HEK293 (cell line): ENCODE results near the gene ADGRD1.

Source experiments
- CTCF ChIA-PET: fragments of 350-600 bp; formaldehyde crosslinking; extraction: SDS; loops from one replicate; lab custom pipeline; 2021; ENCODE audit warnings: antibody characterized with exemption; lab: Yijun Ruan, JAX
- POLR2A ChIA-PET: fragments of 300-600 bp; formaldehyde crosslinking; extraction: SDS; loops from one replicate; lab custom pipeline; 2020; ENCODE audit warnings: antibody characterized with exemption, inconsistent platforms; lab: Yijun Ruan, JAX
- H3K27ac ChIP-seq: fragments of 200-500 bp; sonication (Bioruptor generic); 2 replicates; pipeline ENCODE4 v1.5.1; 2014; ENCODE audit warnings: low read depth, low read length, control low read depth, inconsistent platforms; ENCODE audit errors: extremely low read depth
- H3K36me3 ChIP-seq, 2 experiments: fragments of 200-500 bp in 1 of 2; sonication (Bioruptor generic) in 1 of 2; 1 replicate in 1 of 2; 2 replicates in 1 of 2; pipeline ENCODE4 v1.5.1; 2014 to 2017; ENCODE audit warnings: inconsistent platforms in 2 of 2, low read length in 2 of 2; ENCODE audit not compliant: control insufficient read depth in 2 of 2, insufficient read depth in 1 of 2
- H3K4me1 ChIP-seq: fragments of 200-500 bp; sonication (Bioruptor generic); 2 replicates; pipeline ENCODE4 v1.5.1; 2014; ENCODE audit warnings: mild to moderate bottlenecking, low read length, inconsistent platforms; ENCODE audit not compliant: control insufficient read depth, insufficient read depth
- H3K4me3 ChIP-seq: 2 replicates; pipeline ENCODE4 v1.5.1; 2011; ENCODE audit warnings: low read depth, mild to moderate bottlenecking, control low read depth, low read length, moderate library complexity
- H3K9me3 ChIP-seq: fragments of 200-500 bp; sonication (Bioruptor generic); 2 replicates; pipeline ENCODE4 v1.5.1; 2014; ENCODE audit warnings: low read depth, low read length, inconsistent platforms; ENCODE audit not compliant: control insufficient read depth, insufficient read depth
- BCL11A ChIP-seq: fragments of 450-650 bp; formaldehyde crosslinking; IDR thresholded peaks from 2 replicates; pipeline ENCODE4 v1.5.1; 2016; ENCODE audit warnings: low read depth, missing biosample characterization, missing genetic modification characterization
- HOXC10 ChIP-seq: sonication (generic); formaldehyde crosslinking; IDR thresholded peaks from 2 replicates; pipeline ENCODE4 v1.8.1; 2023; ENCODE audit warnings: mild to moderate bottlenecking, missing genetic modification reagents
- SETDB1 ChIP-seq: IDR thresholded peaks from one replicate; pipeline ENCODE4 v1.6.1; 2017; ENCODE audit warnings: mild to moderate bottlenecking, low read length, moderate library complexity, mixed read lengths; ENCODE audit not compliant: insufficient read length
- ZBTB17 ChIP-seq: fragments of 450-650 bp; formaldehyde crosslinking; IDR thresholded peaks from 2 replicates; pipeline ENCODE4 v1.5.1; 2016; ENCODE audit warnings: missing biosample characterization, missing genetic modification characterization
- ZNF132 ChIP-seq: fragments of 450-650 bp; formaldehyde crosslinking; IDR thresholded peaks from 2 replicates; pipeline ENCODE4 v1.5.1; 2017; ENCODE audit warnings: missing biosample characterization, missing genetic modification characterization, borderline replicate concordance
- ZNF169 ChIP-seq: fragments of 450-650 bp; formaldehyde crosslinking; IDR thresholded peaks from 2 replicates; pipeline ENCODE4 v1.5.1; 2016; ENCODE audit warnings: missing biosample characterization, missing genetic modification characterization
- ZNF302 ChIP-seq: fragments of 450-650 bp; formaldehyde crosslinking; IDR thresholded peaks from 2 replicates; pipeline ENCODE4 v1.5.1; 2016; ENCODE audit warnings: missing biosample characterization, missing genetic modification characterization, low read depth
- ZNF37A ChIP-seq: fragments of 450-650 bp; IDR thresholded peaks from 2 replicates; pipeline ENCODE4 v1.5.1; 2018; ENCODE audit warnings: missing biosample characterization, missing genetic modification characterization
- ZNF529 ChIP-seq: fragments of 450-650 bp; formaldehyde crosslinking; IDR thresholded peaks from 2 replicates; pipeline ENCODE4 v1.5.1; 2017; ENCODE audit warnings: missing genetic modification characterization, missing biosample characterization; ENCODE audit not compliant: insufficient replicate concordance
- ZNF629 ChIP-seq: fragments of 450-650 bp; formaldehyde crosslinking; IDR thresholded peaks from 2 replicates; pipeline ENCODE4 v1.5.1; 2017; ENCODE audit warnings: missing biosample characterization, missing genetic modification characterization
- ZNF792 ChIP-seq: fragments of 450-650 bp; formaldehyde crosslinking; IDR thresholded peaks from 2 replicates; pipeline ENCODE4 v1.5.1; 2016; ENCODE audit warnings: missing biosample characterization, missing genetic modification characterization
- TF ChIP-seq, protein P1 (sequence below): fragments of 450-650 bp; formaldehyde crosslinking; IDR thresholded peaks from 2 replicates; pipeline ENCODE4 v1.5.1; 2016; ENCODE audit warnings: missing biosample characterization, missing genetic modification characterization, borderline replicate concordance
- TF ChIP-seq, protein P2 (sequence below): fragments of 450-650 bp; formaldehyde crosslinking; conservative IDR thresholded peaks from 2 replicates; pipeline ENCODE4 v1.5.1; 2016; ENCODE audit warnings: low read depth, missing biosample characterization, missing genetic modification characterization
- TF ChIP-seq, protein P3 (sequence below): fragments of 450-650 bp; formaldehyde crosslinking; IDR thresholded peaks from 2 replicates; pipeline ENCODE4 v1.5.1; 2016; ENCODE audit warnings: missing biosample characterization, missing genetic modification characterization, low read depth
- TF ChIP-seq, protein P4 (sequence below): fragments of 450-650 bp; formaldehyde crosslinking; IDR thresholded peaks from 2 replicates; pipeline ENCODE4 v1.5.1; 2016; ENCODE audit warnings: missing biosample characterization, missing genetic modification characterization
- TF ChIP-seq, protein P5 (sequence below): fragments of 450-650 bp; formaldehyde crosslinking; IDR thresholded peaks from 2 replicates; pipeline ENCODE4 v1.5.1; 2016; ENCODE audit warnings: missing biosample characterization, missing genetic modification characterization, borderline replicate concordance

Gene ADGRD1

DNA sequence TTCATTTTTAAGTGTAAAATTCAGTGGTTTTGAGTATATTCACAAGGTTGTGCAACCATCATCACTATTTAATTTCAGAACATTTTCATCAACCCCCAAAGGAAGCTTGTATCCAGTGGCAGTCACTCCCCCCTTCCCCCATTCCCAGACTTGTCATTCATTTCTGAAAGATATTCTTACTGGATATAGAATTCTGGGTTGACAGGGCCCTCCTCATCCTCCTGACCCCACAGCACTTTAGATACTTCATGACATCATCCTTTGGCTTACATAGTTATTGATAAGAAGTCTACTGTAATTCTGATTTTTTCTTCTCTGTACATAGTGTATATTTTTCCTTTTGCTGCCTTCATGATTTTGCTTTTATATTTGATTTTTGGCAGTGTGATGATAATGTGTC lies 8.8 kb upstream of the ADGRD1 start:
- Histone ChIP-seq H3K4me1 (no peaks in the 10 kb centered on the region), H3K27ac (no peak overlapping the region), H3K36me3 (no peaks in the 10 kb centered on the region), H3K4me3 (no peak overlapping the region), H3K9me3 (no peaks in the 10 kb centered on the region)
- POLR2A ChIA-PET = no interaction called here
- peak; percentile 51 for TF ChIP-seq ZNF529 (tag by site-specific recombination)
- TF ChIP-seq SETDB1 = peak; percentile 96
- TF ChIP-seq, protein P1, sequence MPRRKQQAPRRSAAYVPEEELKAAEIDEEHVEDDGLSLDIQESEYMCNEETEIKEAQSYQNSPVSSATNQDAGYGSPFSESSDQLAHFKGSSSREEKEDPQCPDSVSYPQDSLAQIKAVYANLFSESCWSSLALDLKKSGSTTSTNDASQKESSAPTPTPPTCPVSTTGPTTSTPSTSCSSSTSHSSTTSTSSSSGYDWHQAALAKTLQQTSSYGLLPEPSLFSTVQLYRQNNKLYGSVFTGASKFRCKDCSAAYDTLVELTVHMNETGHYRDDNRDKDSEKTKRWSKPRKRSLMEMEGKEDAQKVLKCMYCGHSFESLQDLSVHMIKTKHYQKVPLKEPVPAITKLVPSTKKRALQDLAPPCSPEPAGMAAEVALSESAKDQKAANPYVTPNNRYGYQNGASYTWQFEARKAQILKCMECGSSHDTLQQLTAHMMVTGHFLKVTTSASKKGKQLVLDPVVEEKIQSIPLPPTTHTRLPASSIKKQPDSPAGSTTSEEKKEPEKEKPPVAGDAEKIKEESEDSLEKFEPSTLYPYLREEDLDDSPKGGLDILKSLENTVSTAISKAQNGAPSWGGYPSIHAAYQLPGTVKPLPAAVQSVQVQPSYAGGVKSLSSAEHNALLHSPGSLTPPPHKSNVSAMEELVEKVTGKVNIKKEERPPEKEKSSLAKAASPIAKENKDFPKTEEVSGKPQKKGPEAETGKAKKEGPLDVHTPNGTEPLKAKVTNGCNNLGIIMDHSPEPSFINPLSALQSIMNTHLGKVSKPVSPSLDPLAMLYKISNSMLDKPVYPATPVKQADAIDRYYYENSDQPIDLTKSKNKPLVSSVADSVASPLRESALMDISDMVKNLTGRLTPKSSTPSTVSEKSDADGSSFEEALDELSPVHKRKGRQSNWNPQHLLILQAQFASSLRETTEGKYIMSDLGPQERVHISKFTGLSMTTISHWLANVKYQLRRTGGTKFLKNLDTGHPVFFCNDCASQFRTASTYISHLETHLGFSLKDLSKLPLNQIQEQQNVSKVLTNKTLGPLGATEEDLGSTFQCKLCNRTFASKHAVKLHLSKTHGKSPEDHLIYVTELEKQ (tag by site-specific recombination) = no peak
- TF ChIP-seq BCL11A (tag by site-specific recombination) = no peak
- TF ChIP-seq ZNF37A (tag by site-specific recombination) = no peak
- TF ChIP-seq, protein P2, sequence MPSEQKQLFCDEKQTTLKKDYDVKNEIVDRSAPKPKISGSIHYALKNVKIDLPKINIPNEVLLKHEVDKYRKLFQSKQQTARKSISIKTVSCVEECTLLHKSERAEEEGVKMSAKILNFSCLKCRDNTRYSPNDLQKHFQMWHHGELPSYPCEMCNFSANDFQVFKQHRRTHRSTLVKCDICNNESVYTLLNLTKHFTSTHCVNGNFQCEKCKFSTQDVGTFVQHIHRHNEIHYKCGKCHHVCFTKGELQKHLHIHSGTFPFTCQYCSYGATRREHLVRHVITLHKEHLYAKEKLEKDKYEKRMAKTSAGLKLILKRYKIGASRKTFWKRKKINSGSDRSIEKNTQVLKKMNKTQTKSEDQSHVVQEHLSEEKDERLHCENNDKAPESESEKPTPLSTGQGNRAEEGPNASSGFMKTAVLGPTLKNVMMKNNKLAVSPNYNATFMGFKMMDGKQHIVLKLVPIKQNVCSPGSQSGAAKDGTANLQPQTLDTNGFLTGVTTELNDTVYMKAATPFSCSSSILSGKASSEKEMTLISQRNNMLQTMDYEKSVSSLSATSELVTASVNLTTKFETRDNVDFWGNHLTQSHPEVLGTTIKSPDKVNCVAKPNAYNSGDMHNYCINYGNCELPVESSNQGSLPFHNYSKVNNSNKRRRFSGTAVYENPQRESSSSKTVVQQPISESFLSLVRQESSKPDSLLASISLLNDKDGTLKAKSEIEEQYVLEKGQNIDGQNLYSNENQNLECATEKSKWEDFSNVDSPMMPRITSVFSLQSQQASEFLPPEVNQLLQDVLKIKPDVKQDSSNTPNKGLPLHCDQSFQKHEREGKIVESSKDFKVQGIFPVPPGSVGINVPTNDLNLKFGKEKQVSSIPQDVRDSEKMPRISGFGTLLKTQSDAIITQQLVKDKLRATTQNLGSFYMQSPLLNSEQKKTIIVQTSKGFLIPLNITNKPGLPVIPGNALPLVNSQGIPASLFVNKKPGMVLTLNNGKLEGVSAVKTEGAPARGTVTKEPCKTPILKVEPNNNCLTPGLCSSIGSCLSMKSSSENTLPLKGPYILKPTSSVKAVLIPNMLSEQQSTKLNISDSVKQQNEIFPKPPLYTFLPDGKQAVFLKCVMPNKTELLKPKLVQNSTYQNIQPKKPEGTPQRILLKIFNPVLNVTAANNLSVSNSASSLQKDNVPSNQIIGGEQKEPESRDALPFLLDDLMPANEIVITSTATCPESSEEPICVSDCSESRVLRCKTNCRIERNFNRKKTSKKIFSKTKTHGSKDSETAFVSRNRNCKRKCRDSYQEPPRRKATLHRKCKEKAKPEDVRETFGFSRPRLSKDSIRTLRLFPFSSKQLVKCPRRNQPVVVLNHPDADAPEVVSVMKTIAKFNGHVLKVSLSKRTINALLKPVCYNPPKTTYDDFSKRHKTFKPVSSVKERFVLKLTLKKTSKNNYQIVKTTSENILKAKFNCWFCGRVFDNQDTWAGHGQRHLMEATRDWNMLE = no peak
- TF ChIP-seq, protein P3, sequence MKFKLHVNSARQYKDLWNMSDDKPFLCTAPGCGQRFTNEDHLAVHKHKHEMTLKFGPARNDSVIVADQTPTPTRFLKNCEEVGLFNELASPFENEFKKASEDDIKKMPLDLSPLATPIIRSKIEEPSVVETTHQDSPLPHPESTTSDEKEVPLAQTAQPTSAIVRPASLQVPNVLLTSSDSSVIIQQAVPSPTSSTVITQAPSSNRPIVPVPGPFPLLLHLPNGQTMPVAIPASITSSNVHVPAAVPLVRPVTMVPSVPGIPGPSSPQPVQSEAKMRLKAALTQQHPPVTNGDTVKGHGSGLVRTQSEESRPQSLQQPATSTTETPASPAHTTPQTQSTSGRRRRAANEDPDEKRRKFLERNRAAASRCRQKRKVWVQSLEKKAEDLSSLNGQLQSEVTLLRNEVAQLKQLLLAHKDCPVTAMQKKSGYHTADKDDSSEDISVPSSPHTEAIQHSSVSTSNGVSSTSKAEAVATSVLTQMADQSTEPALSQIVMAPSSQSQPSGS (tag by site-specific recombination) = peak; percentile 45; the same call in 1 of the 2 replicates
- CTCF ChIA-PET = no interaction called here

DNA sequence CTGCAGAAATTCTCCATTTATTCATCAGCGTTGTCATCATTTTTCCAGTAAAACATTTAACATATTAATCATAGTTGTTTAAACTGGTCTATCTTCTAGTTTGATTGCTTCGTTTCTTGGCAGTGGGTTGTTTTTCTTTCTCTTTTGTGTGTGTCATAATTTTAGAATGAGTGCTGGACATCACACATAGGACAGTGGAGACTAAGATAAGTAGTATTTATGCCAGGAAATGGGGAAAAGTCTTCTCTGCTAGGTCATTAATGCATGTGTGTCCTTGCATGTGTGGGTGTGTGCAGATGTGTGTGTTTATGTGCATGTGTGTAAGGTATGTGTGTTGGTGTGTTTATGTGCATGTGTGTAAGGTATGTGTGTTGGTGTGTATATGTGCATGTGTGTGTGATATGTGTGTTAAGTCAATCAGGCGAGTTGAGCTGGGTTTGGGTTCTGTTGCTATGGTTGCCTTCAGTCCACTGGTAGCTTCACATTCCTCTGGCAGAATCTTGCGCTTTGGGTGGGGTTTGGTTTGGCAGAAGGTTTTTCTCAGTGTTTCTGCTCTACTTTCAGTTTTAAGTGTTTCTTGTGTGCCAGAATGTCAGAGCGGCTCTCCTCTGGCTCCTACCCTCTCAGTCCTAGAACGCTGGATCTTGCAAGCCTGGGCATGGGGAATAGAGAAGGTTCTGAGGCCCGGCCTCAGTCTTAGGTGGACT lies 7.8 kb upstream of the ADGRD1 start:
- ChIA-PET POLR2A (no interaction called here), CTCF (no interaction called here)
- Histone ChIP-seq H3K27ac (no peak overlapping the region), H3K9me3 (no peaks in the 10 kb centered on the region), H3K4me3 (no peak overlapping the region), H3K4me1 (no peaks in the 10 kb centered on the region), H3K36me3 (no peaks in the 10 kb centered on the region)
- TF ChIP-seq, protein P4, sequence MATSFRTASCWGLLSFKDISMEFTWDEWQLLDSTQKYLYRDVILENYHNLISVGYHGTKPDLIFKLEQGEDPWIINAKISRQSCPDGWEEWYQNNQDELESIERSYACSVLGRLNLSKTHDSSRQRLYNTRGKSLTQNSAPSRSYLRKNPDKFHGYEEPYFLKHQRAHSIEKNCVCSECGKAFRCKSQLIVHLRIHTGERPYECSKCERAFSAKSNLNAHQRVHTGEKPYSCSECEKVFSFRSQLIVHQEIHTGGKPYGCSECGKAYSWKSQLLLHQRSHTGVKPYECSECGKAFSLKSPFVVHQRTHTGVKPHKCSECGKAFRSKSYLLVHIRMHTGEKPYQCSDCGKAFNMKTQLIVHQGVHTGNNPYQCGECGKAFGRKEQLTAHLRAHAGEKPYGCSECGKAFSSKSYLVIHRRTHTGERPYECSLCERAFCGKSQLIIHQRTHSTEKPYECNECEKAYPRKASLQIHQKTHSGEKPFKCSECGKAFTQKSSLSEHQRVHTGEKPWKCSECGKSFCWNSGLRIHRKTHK (tag by site-specific recombination) = no peak; the same call in 1 of the 2 replicates
- TF ChIP-seq ZNF792 (tag by site-specific recombination) (no peak), ZBTB17 (tag by site-specific recombination) (no peak), ZNF169 (tag by site-specific recombination) (no peak), ZNF302 (tag by site-specific recombination) (no peak), HOXC10 (no peak), ZNF132 (tag by site-specific recombination) (no peak), ZNF629 (no peak)
- TF ChIP-seq, protein P5, sequence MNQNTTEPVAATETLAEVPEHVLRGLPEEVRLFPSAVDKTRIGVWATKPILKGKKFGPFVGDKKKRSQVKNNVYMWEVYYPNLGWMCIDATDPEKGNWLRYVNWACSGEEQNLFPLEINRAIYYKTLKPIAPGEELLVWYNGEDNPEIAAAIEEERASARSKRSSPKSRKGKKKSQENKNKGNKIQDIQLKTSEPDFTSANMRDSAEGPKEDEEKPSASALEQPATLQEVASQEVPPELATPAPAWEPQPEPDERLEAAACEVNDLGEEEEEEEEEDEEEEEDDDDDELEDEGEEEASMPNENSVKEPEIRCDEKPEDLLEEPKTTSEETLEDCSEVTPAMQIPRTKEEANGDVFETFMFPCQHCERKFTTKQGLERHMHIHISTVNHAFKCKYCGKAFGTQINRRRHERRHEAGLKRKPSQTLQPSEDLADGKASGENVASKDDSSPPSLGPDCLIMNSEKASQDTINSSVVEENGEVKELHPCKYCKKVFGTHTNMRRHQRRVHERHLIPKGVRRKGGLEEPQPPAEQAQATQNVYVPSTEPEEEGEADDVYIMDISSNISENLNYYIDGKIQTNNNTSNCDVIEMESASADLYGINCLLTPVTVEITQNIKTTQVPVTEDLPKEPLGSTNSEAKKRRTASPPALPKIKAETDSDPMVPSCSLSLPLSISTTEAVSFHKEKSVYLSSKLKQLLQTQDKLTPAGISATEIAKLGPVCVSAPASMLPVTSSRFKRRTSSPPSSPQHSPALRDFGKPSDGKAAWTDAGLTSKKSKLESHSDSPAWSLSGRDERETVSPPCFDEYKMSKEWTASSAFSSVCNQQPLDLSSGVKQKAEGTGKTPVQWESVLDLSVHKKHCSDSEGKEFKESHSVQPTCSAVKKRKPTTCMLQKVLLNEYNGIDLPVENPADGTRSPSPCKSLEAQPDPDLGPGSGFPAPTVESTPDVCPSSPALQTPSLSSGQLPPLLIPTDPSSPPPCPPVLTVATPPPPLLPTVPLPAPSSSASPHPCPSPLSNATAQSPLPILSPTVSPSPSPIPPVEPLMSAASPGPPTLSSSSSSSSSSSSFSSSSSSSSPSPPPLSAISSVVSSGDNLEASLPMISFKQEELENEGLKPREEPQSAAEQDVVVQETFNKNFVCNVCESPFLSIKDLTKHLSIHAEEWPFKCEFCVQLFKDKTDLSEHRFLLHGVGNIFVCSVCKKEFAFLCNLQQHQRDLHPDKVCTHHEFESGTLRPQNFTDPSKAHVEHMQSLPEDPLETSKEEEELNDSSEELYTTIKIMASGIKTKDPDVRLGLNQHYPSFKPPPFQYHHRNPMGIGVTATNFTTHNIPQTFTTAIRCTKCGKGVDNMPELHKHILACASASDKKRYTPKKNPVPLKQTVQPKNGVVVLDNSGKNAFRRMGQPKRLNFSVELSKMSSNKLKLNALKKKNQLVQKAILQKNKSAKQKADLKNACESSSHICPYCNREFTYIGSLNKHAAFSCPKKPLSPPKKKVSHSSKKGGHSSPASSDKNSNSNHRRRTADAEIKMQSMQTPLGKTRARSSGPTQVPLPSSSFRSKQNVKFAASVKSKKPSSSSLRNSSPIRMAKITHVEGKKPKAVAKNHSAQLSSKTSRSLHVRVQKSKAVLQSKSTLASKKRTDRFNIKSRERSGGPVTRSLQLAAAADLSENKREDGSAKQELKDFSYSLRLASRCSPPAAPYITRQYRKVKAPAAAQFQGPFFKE (tag by site-specific recombination) = no peak
